ENCODE measurements around the gene SND1.

GRCh38 chr7:127903892-127904669 is 252.1 kb downstream of the SND1 start:
- TF ChIP-seq POLR2A (IDR thresholded peaks at IDR 0.05; ENCODE audit: low read depth, low read length) (no peak), POLR2AphosphoS5 (IDR thresholded peaks at IDR 0.05; ENCODE audit: insufficient read depth, low read depth, low read length) (no peak)
- TF ChIP-seq, protein P1, sequence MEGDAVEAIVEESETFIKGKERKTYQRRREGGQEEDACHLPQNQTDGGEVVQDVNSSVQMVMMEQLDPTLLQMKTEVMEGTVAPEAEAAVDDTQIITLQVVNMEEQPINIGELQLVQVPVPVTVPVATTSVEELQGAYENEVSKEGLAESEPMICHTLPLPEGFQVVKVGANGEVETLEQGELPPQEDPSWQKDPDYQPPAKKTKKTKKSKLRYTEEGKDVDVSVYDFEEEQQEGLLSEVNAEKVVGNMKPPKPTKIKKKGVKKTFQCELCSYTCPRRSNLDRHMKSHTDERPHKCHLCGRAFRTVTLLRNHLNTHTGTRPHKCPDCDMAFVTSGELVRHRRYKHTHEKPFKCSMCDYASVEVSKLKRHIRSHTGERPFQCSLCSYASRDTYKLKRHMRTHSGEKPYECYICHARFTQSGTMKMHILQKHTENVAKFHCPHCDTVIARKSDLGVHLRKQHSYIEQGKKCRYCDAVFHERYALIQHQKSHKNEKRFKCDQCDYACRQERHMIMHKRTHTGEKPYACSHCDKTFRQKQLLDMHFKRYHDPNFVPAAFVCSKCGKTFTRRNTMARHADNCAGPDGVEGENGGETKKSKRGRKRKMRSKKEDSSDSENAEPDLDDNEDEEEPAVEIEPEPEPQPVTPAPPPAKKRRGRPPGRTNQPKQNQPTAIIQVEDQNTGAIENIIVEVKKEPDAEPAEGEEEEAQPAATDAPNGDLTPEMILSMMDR (IDR thresholded peaks at IDR 0.05; ENCODE audit: extremely low read depth in 1 of 2, insufficient read depth in 1 of 2, low read depth in 1 of 2, low read length in 2 of 2) = no peak

All from endothelial cell of umbilical vein (primary cell).